Pancreas (tissue), 10 donors: ENCODE measurements around the gene CAD. TPM values are rescaled to one million over a fixed set of nuclear protein-coding genes. Genes with fewer than 3 reads are reported as not detected.
"Not testable (repeated sequence)": the region's sequence is repeated elsewhere in the genome, so short reads cannot be mapped to it uniquely, and the experiment has no call there.

Source experiments
- ATAC-seq, 4 donors: fragments of 200-7000 bp; cut with Tn5 transposase; one replicate each; pipeline versions ENCODE4 v1.8.0 to v1.9.1; 2020; ENCODE audit warnings: mild to moderate bottlenecking in 4 of 4, moderate library complexity in 4 of 4
- DNase-seq, 6 donors: peaks; one replicate each; pipeline ENCODE4 v3.0.0-alpha.2; 2020
- FAIRE-seq: peaks from 2 replicates; lab custom pipeline; 2012; peaks lifted over from hg19 to GRCh38; lab: Jason Lieb, UNC
- H3K27ac ChIP-seq, 4 donors: fragments of 200-600 bp; sonication (generic); 1 replicate in 3 of 4; 2 replicates in 1 of 4; pipeline versions ENCODE4 v1.5.0 to v1.8.0; 2020
- H3K27me3 ChIP-seq, 4 donors: fragments of 200-600 bp; one replicate each; pipeline ENCODE4 v1.8.0; 2021
- H3K36me3 ChIP-seq, 3 donors: fragments of 200-600 bp; sonication (generic) in 1 of 3; one replicate each; pipeline versions ENCODE4 v1.5.0 to v1.8.0; 2020 to 2021
- H3K4me1 ChIP-seq, 3 donors: fragments of 200-600 bp; one replicate each; pipeline ENCODE4 v1.8.0; 2021
- H3K4me3 ChIP-seq, 4 donors: fragments of 200-600 bp; sonication (generic) in 2 of 4; one replicate each; pipeline versions ENCODE4 v1.5.0 to v1.8.0; 2020 to 2021
- H3K9me3 ChIP-seq, 4 donors: fragments of 200-600 bp; one replicate each; pipeline ENCODE4 v1.8.0; 2021
- CTCF ChIP-seq, 4 donors: fragments of 200-600 bp; sonication (generic) in 3 of 4; IDR thresholded peaks; one replicate each; pipeline versions ENCODE4 v1.5.0 to v1.8.0; 2021; ENCODE audit warnings: antibody characterized with exemption in 4 of 4
- WGBS, 2 donors: extraction: QIAGEN DNeasy Blood & Tissue Kit; methylation state at CpG; one replicate each; pipeline ENCODE4 v1.1.7; 2013; 5-methylcytosine and 5-hydroxymethylcytosine counted together
- intact Hi-C, 3 donors: fragments of 100-400 bp; cut with DNase I; formaldehyde crosslinking; loops; one replicate each; pipeline versions ENCODE4 v1.11.1 to v1.14.2; 2022
- polyA plus RNA-seq, 2 donors: library from polyadenylated mRNA; stranded (reverse); fragments of 200-250 nt; gene quantifications; one replicate each; pipeline ENCODE4 v1.2.3, GENCODE V29; 2013
- total RNA-seq, 6 donors: library from RNA; stranded (reverse); fragmentation: NEBNext Ultra II Directional in 4 of 6; extraction: Animal tissue kit (Norgen Biotek cat#: 25700) in 4 of 6; gene quantifications; one replicate each; pipeline versions ENCODE4 v1.2.1 to v1.2.4, GENCODE V29; 2021 to 2023
- donor health status: healthy with polysubstance abuse.
- donor health status: DM: no; HTN: no; CAD: no; lungs with moderate emphysema.
- donor health status: DM: no; HTN: no; CAD: no.
- donor health status: control.
- donor health status: control.
- donor health status: Bipolar disorder and iron deficiency.
- donor health status: DM: yes; HTN: yes; CAD: no.
- donor health status: DM: no; HTN: no; CAD: no.
- donor health status: DM: no; HTN: no; CAD: no.
- donor health status: DM: yes; HTN: yes; CAD: no.

Gene CAD
- total and polyA plus RNA-seq, 8 donors = 9.6 to 24.6 (median 16.3) TPM

DNA sequence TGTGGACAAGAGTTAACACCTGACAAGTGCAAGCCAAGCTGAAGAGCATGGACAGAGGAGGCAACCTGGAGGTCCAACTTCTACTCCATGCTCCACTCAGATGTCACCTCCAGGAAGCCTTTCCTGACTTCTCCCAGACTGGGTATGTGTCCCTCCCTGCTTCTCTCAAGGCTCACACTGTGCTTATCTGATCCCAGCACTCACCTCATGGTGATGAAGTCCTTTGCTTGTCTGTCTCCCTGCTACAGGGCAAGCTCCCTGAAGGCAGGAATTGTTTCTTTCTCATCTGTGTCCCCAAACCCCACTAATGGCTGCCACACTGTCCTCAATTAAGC lies 48.3 kb downstream of the CAD start:
- FAIRE-seq = no peak
- Histone ChIP-seq H3K4me3 (no peak overlapping the region), H3K9me3 (no peaks in the 10 kb centered on the region), H3K4me1 (peaks cover 0 to 6% (median 4%) of the 10 kb centered on the region in 3 donors), H3K27ac (no peak overlapping the region), H3K36me3 (no peaks in the 10 kb centered on the region), H3K27me3 (peaks cover 0 to 20% (median 0%) of the 10 kb centered on the region in 4 donors)
- no peak for TF ChIP-seq CTCF (IDR thresholded peaks at IDR 0.05)
- no peak for ATAC-seq
- no peak for DNase-seq
- intact Hi-C loops = no loop called here

- FAIRE-seq, H3K27ac ChIP-seq, ATAC-seq, H3K4me1 ChIP-seq, DNase-seq, H3K27me3 ChIP-seq, H3K9me3 ChIP-seq, intact Hi-C loops, H3K36me3 ChIP-seq, H3K4me3 ChIP-seq: not testable (repeated sequence)
- WGBS, 2 donors = 77 to 80% methylated on average over 13 of the region's 13 CpGs
Measured at GRCh38 chr2:27268296-27268695, 51.1 kb downstream of the CAD start.

DNA sequence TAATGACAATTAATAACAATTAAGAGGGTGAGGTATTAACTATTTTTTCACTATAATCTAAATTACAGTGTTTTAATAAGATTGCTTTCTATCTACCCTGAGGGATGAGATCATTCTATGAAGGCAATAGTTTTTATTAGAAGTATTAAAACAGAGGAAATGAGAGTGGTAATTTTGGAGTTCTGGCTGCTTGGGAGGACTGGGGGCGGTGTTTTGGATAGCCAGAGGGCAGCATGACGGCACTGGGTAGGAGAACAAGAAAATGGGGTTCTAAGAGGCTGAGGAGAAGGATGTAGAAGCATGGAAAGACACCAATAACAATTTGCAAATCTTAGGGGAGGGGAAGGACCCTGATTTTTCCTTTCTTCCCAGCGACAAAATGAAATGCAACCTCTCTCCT lies 53.0 kb downstream of the CAD start:
- Histone ChIP-seq H3K27me3 (no peaks in the 10 kb centered on the region), H3K36me3 (no peaks in the 10 kb centered on the region), H3K9me3 (no peaks in the 10 kb centered on the region), H3K4me1 (peaks cover 0 to under 1% (median 0%) of the 10 kb centered on the region in 3 donors), H3K27ac (no peak overlapping the region), H3K4me3 (no peak overlapping the region)
- 76 to 87% methylated on average over 3 of the region's 3 CpGs for WGBS, 2 donors
- intact Hi-C loops = no loop called here
- ATAC-seq (no peak), FAIRE-seq (no peak), DNase-seq (no peak)
- no peak for TF ChIP-seq CTCF (IDR thresholded peaks at IDR 0.05)

GRCh38 chr2:27270670-27271069 lies 53.5 kb downstream of the CAD start:
- no peak for TF ChIP-seq CTCF (IDR thresholded peaks at IDR 0.05)
- no peak overlapping the region for H3K4me3 ChIP-seq
- no peaks in the 10 kb centered on the region for H3K36me3 ChIP-seq
- no peaks in the 10 kb centered on the region for H3K4me1 ChIP-seq
- 70 to 75% methylated on average over 2 of the region's 2 CpGs for WGBS, 2 donors
- DNase-seq (no peak), FAIRE-seq (no peak), ATAC-seq (no peak)
- no peak overlapping the region for H3K27ac ChIP-seq
- no peaks in the 10 kb centered on the region for H3K27me3 ChIP-seq
- intact Hi-C loops = no loop called here
- H3K9me3 ChIP-seq = no peaks in the 10 kb centered on the region

GRCh38 chr2:27271631-27272340 lies 54.6 kb downstream of the CAD start:
- no peak for ATAC-seq
- H3K27me3 ChIP-seq = no peaks in the 10 kb centered on the region

GRCh38 chr2:27272537-27273522 lies 55.7 kb downstream of the CAD start:
- H3K27ac ChIP-seq, H3K9me3 ChIP-seq, ATAC-seq, DNase-seq, H3K4me3 ChIP-seq, H3K36me3 ChIP-seq, H3K4me1 ChIP-seq, intact Hi-C loops, FAIRE-seq, H3K27me3 ChIP-seq: not testable (repeated sequence)
- WGBS, 2 donors = 56 to 57% methylated on average over 15 of the region's 15 CpGs

More at GRCh38 chr2:27271631-27272340, 54.6 kb downstream of the CAD start:
- intact Hi-C loops = no loop called here
- Histone ChIP-seq H3K27ac (no peak overlapping the region), H3K36me3 (no peaks in the 10 kb centered on the region), H3K9me3 (no peaks in the 10 kb centered on the region), H3K4me3 (no peak overlapping the region), H3K4me1 (no peaks in the 10 kb centered on the region)
- no peak for TF ChIP-seq CTCF (IDR thresholded peaks at IDR 0.05)
- no peak for FAIRE-seq
- WGBS, 2 donors = 54 to 57% methylated on average over 11 of the region's 11 CpGs
- DNase-seq = no peak
